HG03460 (cell line): ENCODE data around the gene CYBB.
"Not testable (repeated sequence)": the region's sequence is repeated elsewhere in the genome, so short reads cannot be mapped to it uniquely, and the experiment has no call there.

Experiments used
- ATAC-seq: cut with Tn5 transposase; IDR thresholded peaks from one replicate; pipeline ENCODE4 v1.9.1; 2021; ENCODE audit not compliant: unreplicated experiment

The CYBB gene

GRCh38 chrX:37779857-37780256 lies at the start of gene CYBB:
CYBB (plus strand) TSS chrX:37780059; CDS start chrX:37780078, 19 bp downstream.
- no peak for ATAC-seq

- ATAC-seq, result peak; percentile 39
These were observed 34.5 kb upstream of the CYBB start for GRCh38 chrX:37745354-37745753.

- peak; percentile 40 for ATAC-seq
These were observed 34.0 kb upstream of the CYBB start for GRCh38 chrX:37745835-37746217.

- ATAC-seq, result peak; percentile 86
These were observed 33.5 kb upstream of the CYBB start for GRCh38 chrX:37746218-37746941.

- no peak for ATAC-seq
These were observed 32.9 kb upstream of the CYBB start for GRCh38 chrX:37746951-37747350.

GRCh38 chrX:37752281-37752680 lies 27.6 kb upstream of the CYBB start:
- ATAC-seq, result no peak

GRCh38 chrX:37752936-37753335 lies 26.9 kb upstream of the CYBB start:
- ATAC-seq, result no peak

- ATAC-seq, result peak; percentile 35
These were observed 26.5 kb upstream of the CYBB start for GRCh38 chrX:37753384-37753783.

- ATAC-seq, result peak; percentile 18
These were observed 25.3 kb upstream of the CYBB start for GRCh38 chrX:37754516-37754915.

- peak; percentile 95 for ATAC-seq
These were observed 24.8 kb upstream of the CYBB start for GRCh38 chrX:37755025-37755424.

GRCh38 chrX:37757082-37757481 lies 22.8 kb upstream of the CYBB start:
- ATAC-seq, result no peak

- no peak for ATAC-seq
These were observed 20.5 kb upstream of the CYBB start for GRCh38 chrX:37759351-37759750.

- ATAC-seq, result no peak
These were observed 19.9 kb upstream of the CYBB start for GRCh38 chrX:37759878-37760418.

GRCh38 chrX:37763400-37763799 lies 16.5 kb upstream of the CYBB start:
- ATAC-seq, result no peak

- ATAC-seq, result no peak
These were observed 14.4 kb upstream of the CYBB start for GRCh38 chrX:37765507-37765906.

GRCh38 chrX:37767430-37767829 lies 12.4 kb upstream of the CYBB start:
- ATAC-seq, result no peak

- not testable (repeated sequence) for ATAC-seq
These were observed 11.0 kb upstream of the CYBB start for GRCh38 chrX:37768866-37769265.

GRCh38 chrX:37776283-37776986 lies 3.4 kb upstream of the CYBB start:
- ATAC-seq, result peak; percentile 75

- peak; percentile 25 for ATAC-seq
These were observed 2.9 kb upstream of the CYBB start for GRCh38 chrX:37776987-37777325.

- no peak for ATAC-seq
These were observed 1.2 kb downstream of the CYBB start for GRCh38 chrX:37781081-37781480.

- ATAC-seq, result no peak
These were observed 2.0 kb downstream of the CYBB start for GRCh38 chrX:37781814-37782213.

- ATAC-seq, result no peak
These were observed 2.5 kb downstream of the CYBB start for GRCh38 chrX:37782359-37782758.
